Measurements from ENCODE around the gene PDE4D.

- TF ChIP-seq CTCF (IDR thresholded peaks at IDR 0.05) (no peak), POLR2A (IDR thresholded peaks at IDR 0.05) (no peak)
Measured at GRCh38 chr5:59828623-59829022, 64.9 kb downstream of the PDE4D start.

All from esophagus squamous epithelium (tissue), 4 donors.